SK-N-SH (cell line): ENCODE measurements around the gene CUL4B. TPM values are rescaled to one million over a fixed set of nuclear protein-coding genes. Genes with fewer than 3 reads are reported as not detected.

Source experiments
- CTCF ChIA-PET: fragments of 300-600, 350-600 bp; formaldehyde crosslinking; extraction: SDS; loops from one replicate; lab custom pipeline; 2021; lab: Yijun Ruan, JAX
- POLR2A ChIA-PET: fragments of 350-600 bp; sonication (Branson Sonifier 250); formaldehyde crosslinking; extraction: SDS; loops from one replicate; lab custom pipeline; 2020; ENCODE audit warnings: antibody characterized with exemption, inconsistent platforms; lab: Yijun Ruan, JAX
- DNase-seq: peaks from one replicate; pipeline ENCODE4 v3.0.0; 2012
- H2AFZ ChIP-seq: fragments of 200-600 bp; sonication (generic); 2 replicates; pipeline ENCODE4 v1.8.1; 2016; ENCODE audit warnings: antibody characterized with exemption, mild to moderate bottlenecking, low read depth
- H3F3A ChIP-seq: fragments of 200-600 bp; sonication (generic); replicated peaks from 2 replicates; pipeline ENCODE3; 2016; ENCODE audit warnings: antibody characterized with exemption, mild to moderate bottlenecking; ENCODE audit not compliant: insufficient read depth
- H3K27ac ChIP-seq, 2 experiments: fragments of 200-500 bp in 1 of 2; fragments of 200-600 bp in 1 of 2; sonication (Bioruptor generic) in 1 of 2; sonication (generic), shearing (Covaris generic) in 1 of 2; 2 replicates each; pipeline versions ENCODE4 v1.5.1 to v1.6.1; 2014 to 2016; ENCODE audit warnings: low read depth in 2 of 2, inconsistent platforms in 1 of 2, low read length in 1 of 2, mild to moderate bottlenecking in 1 of 2, mixed read lengths in 1 of 2
- H3K27me3 ChIP-seq: fragments of 200-600 bp; sonication (generic), shearing (Covaris generic); 2 replicates; pipeline ENCODE4 v1.6.1; 2016; ENCODE audit warnings: mixed run types; ENCODE audit not compliant: insufficient read depth
- H3K36me3 ChIP-seq, 2 experiments: fragments of 200-500 bp in 1 of 2; fragments of 200-600 bp in 1 of 2; sonication (Bioruptor generic) in 1 of 2; sonication (generic) in 1 of 2; replicated peaks in 1 of 2; 2 replicates each; pipeline versions ENCODE3 to v1.5.1; 2014 to 2016; ENCODE audit warnings: low read length in 1 of 2, mild to moderate bottlenecking in 1 of 2; ENCODE audit not compliant: insufficient read depth in 2 of 2, control insufficient read depth in 1 of 2
- H3K4me1 ChIP-seq, 2 experiments: fragments of 200-500 bp in 1 of 2; fragments of 200-600 bp in 1 of 2; sonication (Bioruptor generic) in 1 of 2; sonication (generic), shearing (Covaris generic) in 1 of 2; 2 replicates each; pipeline versions ENCODE4 v1.5.1 to v1.6.1; 2014 to 2016; ENCODE audit warnings: low read depth in 1 of 2, low read length in 1 of 2, mixed run types in 1 of 2; ENCODE audit not compliant: insufficient read depth in 2 of 2, control insufficient read depth in 1 of 2
- H3K4me2 ChIP-seq: fragments of 200-600 bp; sonication (generic), shearing (Covaris generic); 2 replicates; pipeline ENCODE4 v1.6.1; 2017; ENCODE audit warnings: mixed run types
- H3K4me3 ChIP-seq, 2 experiments: fragments of 200-500 bp in 1 of 2; fragments of 200-600 bp in 1 of 2; sonication (Bioruptor generic) in 1 of 2; sonication (generic), shearing (Covaris generic) in 1 of 2; 2 replicates each; pipeline versions ENCODE4 v1.5.1 to v1.8.1; 2014 to 2016; ENCODE audit warnings: low read depth in 2 of 2, inconsistent platforms in 1 of 2, low read length in 1 of 2, mild to moderate bottlenecking in 1 of 2, mixed read lengths in 1 of 2, moderate library complexity in 1 of 2
- H3K79me2 ChIP-seq: fragments of 200-600 bp; sonication (generic); 2 replicates; pipeline ENCODE4 v1.8.1; 2017; ENCODE audit warnings: mild to moderate bottlenecking; ENCODE audit not compliant: insufficient read depth
- H3K9ac ChIP-seq: fragments of 200-600 bp; sonication (generic); 2 replicates; pipeline ENCODE4 v1.6.1; 2017; ENCODE audit warnings: mixed run types
- H3K9me2 ChIP-seq: fragments of 200-600 bp; sonication (generic); 2 replicates; pipeline ENCODE4 v1.6.1; 2017; ENCODE audit warnings: mixed run types
- H3K9me3 ChIP-seq: fragments of 200-600 bp; sonication (generic); 2 replicates; pipeline ENCODE4 v1.6.1; 2017; ENCODE audit warnings: mixed run types, mild to moderate bottlenecking, moderate library complexity
- H4K20me1 ChIP-seq: fragments of 200-600 bp; sonication (generic); 2 replicates; pipeline ENCODE4 v1.6.1; 2017; ENCODE audit warnings: mild to moderate bottlenecking, mixed run types; ENCODE audit not compliant: insufficient read depth
- EZH2phosphoT487 ChIP-seq: fragments of 200-600 bp; sonication (generic); IDR thresholded peaks from 2 replicates; pipeline ENCODE4 v1.6.1; 2017; ENCODE audit warnings: low read depth, mixed run types, mild to moderate bottlenecking, antibody characterized with exemption, moderate library complexity, borderline replicate concordance
- FOXJ3 ChIP-seq: sonication (generic); formaldehyde crosslinking; IDR thresholded peaks from 2 replicates; pipeline ENCODE4 v1.5.1; 2020; ENCODE audit warnings: mild to moderate bottlenecking, missing genetic modification reagents
- GABPA ChIP-seq: IDR thresholded peaks from 2 replicates; pipeline ENCODE4 v1.4.0; 2012; ENCODE audit warnings: low read depth, mild to moderate bottlenecking
- MXI1 ChIP-seq: IDR thresholded peaks from 2 replicates; pipeline ENCODE4 v1.6.1; 2012; ENCODE audit warnings: mild to moderate bottlenecking, low read depth, low read length, improper control_type of control experiment
- POLR2AphosphoS5 ChIP-seq: IDR thresholded peaks from 2 replicates; pipeline ENCODE4 v1.6.1; 2012; ENCODE audit warnings: low read depth, low read length
- RCOR1 ChIP-seq: fragments of 150-350 bp; IDR thresholded peaks from 2 replicates; pipeline ENCODE4 v1.6.1; 2017; ENCODE audit warnings: antibody characterized with exemption, low read length
- SIN3A ChIP-seq: IDR thresholded peaks from 2 replicates; pipeline ENCODE4 v1.6.1; 2012; ENCODE audit warnings: low read depth, mild to moderate bottlenecking, low read length, moderate library complexity, borderline replicate concordance
- SMC3 ChIP-seq: IDR thresholded peaks from 2 replicates; pipeline ENCODE4 v1.6.1; 2012; ENCODE audit warnings: low read depth, low read length, improper control_type of control experiment
- TEAD4 ChIP-seq: IDR thresholded peaks from 2 replicates; pipeline ENCODE4 v1.4.0; 2012; ENCODE audit warnings: mild to moderate bottlenecking, borderline replicate concordance; ENCODE audit not compliant: insufficient read depth
- WGBS: methylation state at CpG from one replicate; pipeline ENCODE4 v1.1.6; 2017; ENCODE audit warnings: low lambda C conversion rate; 5-methylcytosine and 5-hydroxymethylcytosine counted together
- polyA plus RNA-seq, 3 experiments: library from polyadenylated mRNA; depleted of rRNA; stranded (reverse); fragments of >200 nt; gene quantifications; 2 replicates each; pipeline ENCODE4 v1.2.3, GENCODE V29; 2012
- TF ChIP-seq, protein P1 (sequence below): IDR thresholded peaks from 2 replicates; pipeline ENCODE4 v1.6.1; 2012; ENCODE audit warnings: mild to moderate bottlenecking, low read depth, low read length, moderate library complexity

CUL4B gene
- polyA plus RNA-seq, 1 of the 3 experiments (the other 2 are of a cell fraction): 24.1 TPM

DNA sequence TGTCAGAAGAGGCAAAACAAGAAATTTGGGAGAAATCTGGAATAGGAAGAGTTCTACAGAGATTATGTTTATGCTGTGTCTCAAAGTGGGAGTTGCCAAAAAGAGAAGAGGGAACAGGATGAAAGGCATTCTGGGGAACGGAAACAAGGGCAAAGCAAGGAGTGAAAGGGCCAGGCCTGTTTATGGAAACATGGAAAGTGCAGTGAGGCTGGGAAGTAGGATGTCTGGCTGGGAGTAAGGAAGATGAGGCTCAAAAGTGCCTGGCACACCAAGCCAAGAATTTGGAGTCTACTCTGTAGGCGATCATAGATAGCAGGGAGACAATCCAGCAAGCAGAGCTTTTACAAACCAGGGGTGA lies 1.8 kb upstream of the CUL4B start (continued):
- TF ChIP-seq, protein P1, sequence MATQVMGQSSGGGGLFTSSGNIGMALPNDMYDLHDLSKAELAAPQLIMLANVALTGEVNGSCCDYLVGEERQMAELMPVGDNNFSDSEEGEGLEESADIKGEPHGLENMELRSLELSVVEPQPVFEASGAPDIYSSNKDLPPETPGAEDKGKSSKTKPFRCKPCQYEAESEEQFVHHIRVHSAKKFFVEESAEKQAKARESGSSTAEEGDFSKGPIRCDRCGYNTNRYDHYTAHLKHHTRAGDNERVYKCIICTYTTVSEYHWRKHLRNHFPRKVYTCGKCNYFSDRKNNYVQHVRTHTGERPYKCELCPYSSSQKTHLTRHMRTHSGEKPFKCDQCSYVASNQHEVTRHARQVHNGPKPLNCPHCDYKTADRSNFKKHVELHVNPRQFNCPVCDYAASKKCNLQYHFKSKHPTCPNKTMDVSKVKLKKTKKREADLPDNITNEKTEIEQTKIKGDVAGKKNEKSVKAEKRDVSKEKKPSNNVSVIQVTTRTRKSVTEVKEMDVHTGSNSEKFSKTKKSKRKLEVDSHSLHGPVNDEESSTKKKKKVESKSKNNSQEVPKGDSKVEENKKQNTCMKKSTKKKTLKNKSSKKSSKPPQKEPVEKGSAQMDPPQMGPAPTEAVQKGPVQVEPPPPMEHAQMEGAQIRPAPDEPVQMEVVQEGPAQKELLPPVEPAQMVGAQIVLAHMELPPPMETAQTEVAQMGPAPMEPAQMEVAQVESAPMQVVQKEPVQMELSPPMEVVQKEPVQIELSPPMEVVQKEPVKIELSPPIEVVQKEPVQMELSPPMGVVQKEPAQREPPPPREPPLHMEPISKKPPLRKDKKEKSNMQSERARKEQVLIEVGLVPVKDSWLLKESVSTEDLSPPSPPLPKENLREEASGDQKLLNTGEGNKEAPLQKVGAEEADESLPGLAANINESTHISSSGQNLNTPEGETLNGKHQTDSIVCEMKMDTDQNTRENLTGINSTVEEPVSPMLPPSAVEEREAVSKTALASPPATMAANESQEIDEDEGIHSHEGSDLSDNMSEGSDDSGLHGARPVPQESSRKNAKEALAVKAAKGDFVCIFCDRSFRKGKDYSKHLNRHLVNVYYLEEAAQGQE: no peak
- TF ChIP-seq EZH2phosphoT487 (no peak), MXI1 (no peak), TEAD4 (no peak), FOXJ3 (CRISPR knock-in tag) (no peak)

DNA sequence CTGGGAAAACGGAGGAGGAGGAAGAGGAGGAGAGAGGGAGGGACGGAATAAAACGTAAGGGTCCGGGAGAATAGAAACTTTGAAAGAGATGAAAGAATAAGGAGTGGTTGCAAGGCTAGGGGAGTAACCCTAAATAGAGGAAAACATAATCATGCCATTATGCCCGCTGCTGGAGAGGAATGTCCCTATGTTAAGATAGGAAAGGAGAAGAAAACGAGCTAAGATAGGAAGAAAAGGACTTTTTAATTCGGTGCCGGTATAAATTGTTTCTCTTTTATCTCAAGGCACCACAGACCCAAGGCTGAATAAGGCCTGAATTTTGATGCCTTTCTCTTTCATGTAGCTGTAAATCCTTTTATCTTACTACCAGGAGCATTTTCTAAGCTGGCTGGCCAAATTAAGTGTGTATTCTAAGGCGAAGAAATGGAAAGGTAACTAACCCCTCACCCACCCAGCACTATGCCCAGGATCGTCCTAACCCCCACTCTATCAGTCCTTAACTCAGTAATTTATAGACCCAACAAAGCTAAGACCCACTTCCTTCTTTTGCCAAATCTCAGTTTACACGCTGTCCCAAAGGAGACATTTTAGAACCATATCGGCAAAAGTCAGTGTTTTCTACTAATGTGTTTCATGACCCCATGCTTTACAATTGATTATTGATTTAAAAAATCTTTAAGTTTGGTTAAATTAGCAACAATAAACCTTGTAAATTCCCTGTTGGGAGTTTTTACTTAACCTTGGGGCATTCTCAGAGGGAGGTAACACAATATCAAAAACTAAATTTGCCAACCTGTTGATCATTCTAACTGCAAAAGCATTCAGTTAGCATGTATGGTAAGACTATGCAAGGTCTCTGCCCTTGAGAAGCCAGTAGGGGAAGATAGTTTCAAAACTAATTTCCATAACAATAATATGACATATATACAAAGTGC lies 1.1 kb upstream of the CUL4B start:
- ChIA-PET CTCF (interaction anchor here (0.6 to 1.3 kb wide), 6 partner anchors 9 to 546 kb away, joined by 3 to 4 read pairs (median 4); partner anchors contain the start of gene MCTS1), POLR2A (interaction anchor here (0.6 to 3.3 kb wide), 4 partner anchors 42 to 101 kb away, joined by 3 to 43 read pairs (median 4); partner anchors contain the start of gene MCTS1)
- H3K4me3 ChIP-seq: peak overlapping the region; percentile 77 to 78
- TF ChIP-seq SMC3 (no peak), SIN3A (no peak; the same call in 1 of the 2 replicates), GABPA (peak; percentile 2; the same call in 1 of the 2 replicates), POLR2AphosphoS5 (peak; percentile 41; the same call in 1 of the 2 replicates), RCOR1 (no peak)
- H3K27ac ChIP-seq: peak overlapping the region; percentile 89 to 96
- H3K9ac ChIP-seq: peak overlapping the region; percentile 97
- no peaks in the 10 kb centered on the region for H3K9me3 ChIP-seq
- H3F3A ChIP-seq: peaks cover 16% of the 10 kb centered on the region
- H2AFZ ChIP-seq: peak overlapping the region; percentile 90
- WGBS: 16% methylated on average over 12 of the region's 12 CpGs
- H3K9me2 ChIP-seq: no peaks in the 10 kb centered on the region
- DNase-seq: no peak
- peaks cover 36% of the 10 kb centered on the region for H3K79me2 ChIP-seq
- peaks cover 0 to 4% of the 10 kb centered on the region in 2 experiments; a peak in 2 of 4 replicates for H3K4me1 ChIP-seq
- H3K27me3 ChIP-seq: no peaks in the 10 kb centered on the region
- peak overlapping the region; percentile 72 for H3K4me2 ChIP-seq
- H3K36me3 ChIP-seq: peaks cover 6 to 11% of the 10 kb centered on the region in 2 experiments
- no peaks in the 10 kb centered on the region; the same call in 1 of the 2 replicates for H4K20me1 ChIP-seq
